GM23338 (cell line): ENCODE results near the gene MTREX.

Experiments
- CREB1 ChIP-seq: fragments of 250-450 bp; sonication (Bioruptor Pico); IDR thresholded peaks from 2 replicates; pipeline ENCODE4 v1.5.0; 2020; ENCODE audit warnings: low read depth, mild to moderate bottlenecking, moderate library complexity
- EZH2 ChIP-seq: fragments of 200-600 bp; sonication (generic); IDR thresholded peaks from one replicate; pipeline ENCODE4 v1.8.0; 2017; ENCODE audit warnings: antibody characterized with exemption, mild to moderate bottlenecking, low read depth; ENCODE audit not compliant: unreplicated experiment
- EZH2phosphoT487 ChIP-seq: fragments of 200-600 bp; sonication (generic); IDR thresholded peaks from one replicate; pipeline ENCODE4 v1.8.1; 2018; ENCODE audit warnings: antibody characterized with exemption; ENCODE audit not compliant: unreplicated experiment
- JUNB ChIP-seq: IDR thresholded peaks from one replicate; pipeline ENCODE4 v1.6.1; 2016; ENCODE audit warnings: antibody characterized with exemption; ENCODE audit not compliant: unreplicated experiment
- NANOG ChIP-seq: IDR thresholded peaks from 2 replicates; pipeline ENCODE4 v1.6.1; 2016; ENCODE audit warnings: antibody characterized with exemption, borderline replicate concordance
- POLR2AphosphoS5 ChIP-seq: IDR thresholded peaks from 2 replicates; pipeline ENCODE4 v1.6.1; 2016; ENCODE audit warnings: antibody characterized with exemption, low read depth
- ZNF331 ChIP-seq: fragments of 250-450 bp; sonication (Bioruptor Pico); IDR thresholded peaks from 2 replicates; pipeline ENCODE4 v1.5.0; 2020; ENCODE audit warnings: low read depth, mild to moderate bottlenecking, moderate library complexity
- TF ChIP-seq, protein P1 (sequence below), 2 experiments: fragments of 200-600 bp in 1 of 2; sonication (generic) in 1 of 2; conservative IDR thresholded peaks; 2 replicates each; pipeline versions ENCODE4 v1.5.1 to v1.6.1; 2016 to 2017; ENCODE audit warnings: antibody characterized with exemption in 2 of 2, low read depth in 2 of 2, mild to moderate bottlenecking in 2 of 2, moderate library complexity in 1 of 2
- TF ChIP-seq, protein P2 (sequence below): IDR thresholded peaks from one replicate; pipeline ENCODE4 v1.6.1; 2018; ENCODE audit warnings: antibody characterized with exemption; ENCODE audit not compliant: unreplicated experiment

DNA sequence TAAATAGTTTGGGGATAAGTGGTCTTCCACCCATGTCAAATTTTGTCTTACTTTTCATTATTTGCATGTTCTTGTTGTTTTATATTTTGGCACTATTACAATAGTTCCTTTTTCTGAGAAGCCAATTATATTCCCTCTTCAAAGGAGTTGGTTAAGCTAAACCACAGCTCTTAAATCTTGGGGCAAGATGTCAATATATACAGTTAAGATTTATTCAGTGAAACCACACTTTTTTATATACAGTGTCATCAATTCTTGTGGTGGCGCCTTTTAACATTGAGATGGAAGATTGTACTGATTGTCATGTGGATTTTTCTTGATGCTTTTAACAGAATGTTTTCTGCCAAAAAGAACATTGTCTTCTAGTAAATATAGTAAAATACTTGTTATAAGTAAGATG is 104.1 kb downstream of the MTREX start:
- no peak for TF ChIP-seq CREB1 (CRISPR knock-in tag)
- no peak for TF ChIP-seq EZH2
- TF ChIP-seq, protein P1, sequence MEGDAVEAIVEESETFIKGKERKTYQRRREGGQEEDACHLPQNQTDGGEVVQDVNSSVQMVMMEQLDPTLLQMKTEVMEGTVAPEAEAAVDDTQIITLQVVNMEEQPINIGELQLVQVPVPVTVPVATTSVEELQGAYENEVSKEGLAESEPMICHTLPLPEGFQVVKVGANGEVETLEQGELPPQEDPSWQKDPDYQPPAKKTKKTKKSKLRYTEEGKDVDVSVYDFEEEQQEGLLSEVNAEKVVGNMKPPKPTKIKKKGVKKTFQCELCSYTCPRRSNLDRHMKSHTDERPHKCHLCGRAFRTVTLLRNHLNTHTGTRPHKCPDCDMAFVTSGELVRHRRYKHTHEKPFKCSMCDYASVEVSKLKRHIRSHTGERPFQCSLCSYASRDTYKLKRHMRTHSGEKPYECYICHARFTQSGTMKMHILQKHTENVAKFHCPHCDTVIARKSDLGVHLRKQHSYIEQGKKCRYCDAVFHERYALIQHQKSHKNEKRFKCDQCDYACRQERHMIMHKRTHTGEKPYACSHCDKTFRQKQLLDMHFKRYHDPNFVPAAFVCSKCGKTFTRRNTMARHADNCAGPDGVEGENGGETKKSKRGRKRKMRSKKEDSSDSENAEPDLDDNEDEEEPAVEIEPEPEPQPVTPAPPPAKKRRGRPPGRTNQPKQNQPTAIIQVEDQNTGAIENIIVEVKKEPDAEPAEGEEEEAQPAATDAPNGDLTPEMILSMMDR (conservative IDR thresholded peaks at IDR 0.05; ENCODE audit: low read depth in 2 of 2): no peak
- TF ChIP-seq, protein P2, sequence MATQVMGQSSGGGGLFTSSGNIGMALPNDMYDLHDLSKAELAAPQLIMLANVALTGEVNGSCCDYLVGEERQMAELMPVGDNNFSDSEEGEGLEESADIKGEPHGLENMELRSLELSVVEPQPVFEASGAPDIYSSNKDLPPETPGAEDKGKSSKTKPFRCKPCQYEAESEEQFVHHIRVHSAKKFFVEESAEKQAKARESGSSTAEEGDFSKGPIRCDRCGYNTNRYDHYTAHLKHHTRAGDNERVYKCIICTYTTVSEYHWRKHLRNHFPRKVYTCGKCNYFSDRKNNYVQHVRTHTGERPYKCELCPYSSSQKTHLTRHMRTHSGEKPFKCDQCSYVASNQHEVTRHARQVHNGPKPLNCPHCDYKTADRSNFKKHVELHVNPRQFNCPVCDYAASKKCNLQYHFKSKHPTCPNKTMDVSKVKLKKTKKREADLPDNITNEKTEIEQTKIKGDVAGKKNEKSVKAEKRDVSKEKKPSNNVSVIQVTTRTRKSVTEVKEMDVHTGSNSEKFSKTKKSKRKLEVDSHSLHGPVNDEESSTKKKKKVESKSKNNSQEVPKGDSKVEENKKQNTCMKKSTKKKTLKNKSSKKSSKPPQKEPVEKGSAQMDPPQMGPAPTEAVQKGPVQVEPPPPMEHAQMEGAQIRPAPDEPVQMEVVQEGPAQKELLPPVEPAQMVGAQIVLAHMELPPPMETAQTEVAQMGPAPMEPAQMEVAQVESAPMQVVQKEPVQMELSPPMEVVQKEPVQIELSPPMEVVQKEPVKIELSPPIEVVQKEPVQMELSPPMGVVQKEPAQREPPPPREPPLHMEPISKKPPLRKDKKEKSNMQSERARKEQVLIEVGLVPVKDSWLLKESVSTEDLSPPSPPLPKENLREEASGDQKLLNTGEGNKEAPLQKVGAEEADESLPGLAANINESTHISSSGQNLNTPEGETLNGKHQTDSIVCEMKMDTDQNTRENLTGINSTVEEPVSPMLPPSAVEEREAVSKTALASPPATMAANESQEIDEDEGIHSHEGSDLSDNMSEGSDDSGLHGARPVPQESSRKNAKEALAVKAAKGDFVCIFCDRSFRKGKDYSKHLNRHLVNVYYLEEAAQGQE: no peak
- no peak for TF ChIP-seq POLR2AphosphoS5
- TF ChIP-seq EZH2phosphoT487: no peak
- TF ChIP-seq JUNB: no peak
- TF ChIP-seq ZNF331: no peak
- no peak for TF ChIP-seq NANOG
